ENCODE measurements around the gene RABL3.
"Not testable (repeated sequence)": the region's sequence is repeated elsewhere in the genome, so short reads cannot be mapped to it uniquely, and the experiment has no call there.

Gene RABL3

GRCh38 chr3:120642368-120642948, 99.9 kb downstream of the RABL3 start:
- peak; percentile 9 for DNase-seq

GRCh38 chr3:120641696-120642246, 100.5 kb downstream of the RABL3 start:
- no peak for DNase-seq

GRCh38 chr3:120640231-120640630, 102.1 kb downstream of the RABL3 start:
- no peak for DNase-seq

GRCh38 chr3:120638820-120639219, 103.5 kb downstream of the RABL3 start:
- not testable (repeated sequence) for DNase-seq

GRCh38 chr3:120637851-120638559, 104.3 kb downstream of the RABL3 start:
- no peak for DNase-seq

GRCh38 chr3:120636795-120637401, 105.4 kb downstream of the RABL3 start:
- no peak for DNase-seq
